H7 (cell line): ENCODE measurements around the gene RBM8A. TPM values are rescaled to one million over a fixed set of nuclear protein-coding genes. Genes with fewer than 3 reads are reported as not detected.

Experiments
- DNase-seq: peaks from one replicate; pipeline ENCODE4 v3.0.0; 2012
- H3K27me3 ChIP-seq: 2 replicates; pipeline ENCODE4 v1.6.0; 2011; ENCODE audit warnings: mild to moderate bottlenecking, low read length; ENCODE audit not compliant: control insufficient read depth, insufficient read depth
- H3K36me3 ChIP-seq: replicated peaks from 2 replicates; pipeline ENCODE4 v1.5.1; 2011; ENCODE audit warnings: low read length; ENCODE audit not compliant: control insufficient read depth, insufficient read depth
- H3K4me3 ChIP-seq: 2 replicates; pipeline ENCODE4 v1.5.1; 2011; ENCODE audit warnings: low read depth, mild to moderate bottlenecking, control low read depth, low read length, moderate library complexity; ENCODE audit not compliant: insufficient read depth
- total RNA-seq: library from RNA; depleted of rRNA; stranded (reverse); fragments of >200 nt; shearing (Covaris generic); gene quantifications from 2 replicates; pipeline ENCODE4 v1.2.3, GENCODE V29; 2014

The RBM8A gene
- total RNA-seq, 1 experiment from 2014 or later = 214 TPM

DNA sequence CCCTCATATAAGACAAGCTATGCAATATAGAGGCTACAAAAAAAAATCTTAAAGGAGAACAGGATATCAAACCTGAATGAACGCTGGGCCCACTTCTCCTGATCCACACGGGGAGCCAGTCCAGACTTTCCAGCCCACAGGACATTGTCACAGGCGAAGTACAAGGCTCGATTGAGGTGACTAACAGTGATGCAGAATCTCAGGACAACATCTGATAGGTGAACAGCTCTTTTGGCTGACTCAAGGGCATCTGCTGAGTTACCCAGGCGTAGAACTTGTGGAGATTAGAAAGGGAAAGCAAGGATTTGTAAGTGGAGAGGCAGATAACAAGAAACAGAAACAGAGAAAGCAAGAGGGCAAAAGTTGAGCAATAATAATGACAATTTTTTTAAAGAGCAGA, 10.5 kb downstream of the RBM8A start:
- no peak overlapping the region for H3K4me3 ChIP-seq
- DNase-seq = no peak
- peaks cover 3% of the 10 kb centered on the region; the same call in 1 of the 2 replicates for H3K27me3 ChIP-seq
- peaks cover 1% of the 10 kb centered on the region; the same call in 1 of the 2 replicates for H3K36me3 ChIP-seq

DNA sequence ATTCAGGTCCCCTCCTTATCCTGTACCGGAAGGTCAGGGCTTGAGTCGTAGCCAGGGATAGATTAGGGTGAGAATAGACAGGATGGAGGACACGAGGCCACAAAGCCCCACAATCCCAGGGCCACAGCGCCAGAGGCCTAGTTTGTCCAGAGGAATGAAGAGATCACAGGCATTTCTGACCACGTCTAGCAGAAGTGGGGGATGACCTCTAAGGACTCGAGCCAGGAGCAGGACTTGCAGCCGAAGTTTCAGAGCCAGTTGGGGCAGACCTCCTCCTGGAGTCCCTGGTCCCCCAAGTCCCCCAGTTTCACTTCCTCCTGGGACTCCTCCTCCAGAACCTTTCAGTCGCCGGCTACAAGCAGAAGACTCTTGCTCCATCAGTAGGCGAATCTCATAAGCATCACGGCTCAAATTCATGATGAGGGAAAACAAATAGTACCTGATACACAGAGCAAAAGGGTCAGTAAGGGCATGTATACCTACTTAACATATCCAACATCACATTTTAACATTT, 15.1 kb downstream of the RBM8A start:
- H3K4me3 ChIP-seq = no peak overlapping the region
- H3K27me3 ChIP-seq = no peaks in the 10 kb centered on the region

DNA sequence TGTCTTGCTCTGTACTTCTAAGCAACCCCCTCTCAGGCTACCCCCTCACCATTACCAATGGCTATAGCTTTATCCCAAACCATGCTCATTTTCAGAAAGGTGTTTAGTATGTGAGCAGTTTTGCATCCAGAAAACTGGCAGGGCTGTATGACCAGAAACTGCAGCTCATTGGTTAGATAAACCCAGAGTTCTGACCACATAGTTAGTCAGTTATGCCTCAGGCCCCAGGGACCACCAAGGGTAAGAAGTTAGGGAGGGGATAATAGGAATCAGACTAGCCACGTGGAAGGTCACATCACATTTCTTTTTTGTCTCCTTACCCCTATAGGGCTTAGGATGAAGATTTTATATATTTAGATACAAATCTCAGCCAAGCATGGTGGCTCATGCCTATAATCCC, 18.6 kb downstream of the RBM8A start:
- no peak overlapping the region for H3K4me3 ChIP-seq
- no peaks in the 10 kb centered on the region for H3K27me3 ChIP-seq
- H3K36me3 ChIP-seq = peaks cover 3% of the 10 kb centered on the region; the same call in 1 of the 2 replicates
- DNase-seq = no peak

More for the DNA sequence above, 15.1 kb downstream of the RBM8A start:
- H3K36me3 ChIP-seq = peaks cover 3% of the 10 kb centered on the region; the same call in 1 of the 2 replicates
- no peak for DNase-seq

DNA sequence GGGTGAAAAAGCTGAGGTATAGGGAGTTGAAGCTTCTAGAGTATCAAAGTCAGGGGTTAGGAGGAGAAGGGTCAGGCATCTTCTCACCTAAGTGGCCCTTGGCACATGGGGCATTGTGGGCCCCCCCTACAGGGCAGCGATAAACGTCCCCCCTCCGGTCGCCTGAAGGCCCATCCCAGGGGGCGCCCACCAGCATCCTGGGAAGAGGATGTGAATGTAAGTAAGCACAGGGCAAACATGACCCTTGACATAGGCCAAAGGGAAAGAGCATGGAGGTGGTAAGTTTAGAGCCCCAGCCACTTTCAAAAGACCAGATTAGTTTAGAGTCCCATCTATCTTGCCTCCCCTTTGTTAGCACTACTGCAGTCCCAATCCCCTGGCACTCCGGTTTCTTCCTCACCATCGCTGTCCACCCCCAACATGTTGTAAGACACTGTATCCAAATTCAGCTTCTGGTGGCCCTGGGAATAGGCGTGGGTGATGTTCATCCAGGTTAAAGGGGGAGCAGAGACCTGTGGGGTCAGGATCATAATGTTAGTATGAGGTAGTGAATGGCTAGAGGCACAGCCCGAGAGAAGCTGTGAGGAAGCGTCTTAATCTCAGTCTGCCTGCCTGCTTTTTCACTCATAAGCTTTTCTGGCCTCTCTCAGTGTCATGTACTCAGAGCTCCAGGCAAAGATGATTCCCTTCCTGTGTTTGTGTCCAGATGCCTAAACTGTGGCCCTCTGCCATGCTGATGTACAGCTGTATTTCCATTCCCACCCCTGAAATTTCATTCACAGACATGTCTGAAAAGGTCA, 20.1 kb downstream of the RBM8A start:
- H3K4me3 ChIP-seq = no peak overlapping the region
- peak; percentile 48 for DNase-seq
- peaks cover 3% of the 10 kb centered on the region; the same call in 1 of the 2 replicates for H3K36me3 ChIP-seq
- no peaks in the 10 kb centered on the region for H3K27me3 ChIP-seq

DNA sequence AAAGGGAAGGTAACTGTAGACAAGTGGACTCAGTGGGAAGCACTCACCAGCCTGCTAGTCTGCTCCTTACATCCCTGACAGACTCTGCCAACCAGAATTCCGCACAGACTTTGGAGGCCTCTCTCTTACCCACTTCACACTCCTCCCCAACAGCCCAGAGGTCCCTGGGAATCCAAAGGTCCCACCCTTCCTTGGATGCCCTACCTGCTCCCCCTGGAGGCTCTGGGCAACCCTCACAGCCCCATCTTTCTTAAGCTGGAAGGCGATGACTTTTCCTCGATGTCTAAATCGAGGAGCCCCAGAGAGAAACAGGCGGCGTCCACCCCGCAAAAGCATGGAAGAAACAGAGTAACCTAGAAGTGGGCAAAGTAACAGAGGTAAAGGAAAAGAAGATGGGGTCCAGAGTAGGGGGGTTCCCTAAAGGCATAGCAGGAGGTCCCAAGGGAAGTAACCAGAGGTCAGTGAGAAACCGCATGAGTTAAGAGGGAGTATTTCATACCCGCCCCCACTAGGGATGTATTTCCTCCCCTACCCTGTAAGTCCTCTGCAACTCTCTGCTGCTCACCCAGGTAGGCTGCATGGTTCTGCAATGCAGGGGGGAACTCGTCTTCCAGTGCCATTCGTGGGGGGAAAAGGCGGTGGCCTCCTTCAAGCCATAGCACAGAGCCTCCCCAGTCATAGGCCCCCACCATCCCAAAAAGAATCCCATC, 25.8 kb downstream of the RBM8A start:
- H3K4me3 ChIP-seq = no peak overlapping the region
- H3K36me3 ChIP-seq = no peaks in the 10 kb centered on the region
- peak; percentile 55 for DNase-seq
- no peaks in the 10 kb centered on the region; the same call in 1 of the 2 replicates for H3K27me3 ChIP-seq

DNA sequence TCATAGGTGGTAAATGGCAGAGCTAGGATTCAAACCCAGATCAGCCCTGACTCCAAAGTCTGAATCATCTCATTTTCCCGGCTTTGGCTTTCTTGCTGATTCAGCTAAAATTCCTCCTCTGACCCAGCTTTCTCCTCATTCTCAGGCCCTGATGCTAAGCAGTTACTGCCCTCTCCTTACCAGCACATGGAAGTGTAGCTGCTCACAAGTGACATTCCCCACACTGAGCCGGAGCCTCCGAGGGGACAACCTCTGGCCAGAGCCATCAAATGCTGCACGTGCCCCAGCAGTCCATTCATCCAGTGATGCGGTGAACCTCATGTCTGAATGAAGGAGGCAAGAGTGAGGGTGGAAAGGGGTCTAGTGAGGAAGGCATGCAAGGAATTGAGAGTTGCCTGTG, 28.5 kb downstream of the RBM8A start:
- no peaks in the 10 kb centered on the region; the same call in 1 of the 2 replicates for H3K27me3 ChIP-seq
- H3K4me3 ChIP-seq = no peak overlapping the region
- no peak for DNase-seq
- no peaks in the 10 kb centered on the region for H3K36me3 ChIP-seq

DNA sequence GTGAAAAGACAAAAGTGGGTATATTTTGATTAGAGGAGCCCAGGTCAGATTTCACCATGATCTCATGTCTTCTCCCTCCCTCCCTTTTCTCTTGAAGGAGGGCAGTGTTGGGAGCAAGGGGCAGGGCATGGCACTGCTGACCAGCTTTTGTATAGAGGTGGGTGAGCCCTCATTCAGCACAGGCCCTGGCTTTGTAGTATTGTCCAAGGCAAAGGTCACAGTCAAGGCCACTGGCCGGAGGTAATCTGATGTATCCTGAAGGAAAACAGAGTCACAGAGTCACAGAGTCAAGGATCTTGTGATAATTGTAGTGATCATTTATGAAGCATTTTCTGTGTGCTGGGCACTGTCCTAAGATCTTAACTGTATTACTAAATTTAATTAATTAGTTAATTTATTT, 29.3 kb downstream of the RBM8A start:
- H3K27me3 ChIP-seq = no peaks in the 10 kb centered on the region; the same call in 1 of the 2 replicates
- no peak overlapping the region for H3K4me3 ChIP-seq
- no peak for DNase-seq
- H3K36me3 ChIP-seq = no peaks in the 10 kb centered on the region

DNA sequence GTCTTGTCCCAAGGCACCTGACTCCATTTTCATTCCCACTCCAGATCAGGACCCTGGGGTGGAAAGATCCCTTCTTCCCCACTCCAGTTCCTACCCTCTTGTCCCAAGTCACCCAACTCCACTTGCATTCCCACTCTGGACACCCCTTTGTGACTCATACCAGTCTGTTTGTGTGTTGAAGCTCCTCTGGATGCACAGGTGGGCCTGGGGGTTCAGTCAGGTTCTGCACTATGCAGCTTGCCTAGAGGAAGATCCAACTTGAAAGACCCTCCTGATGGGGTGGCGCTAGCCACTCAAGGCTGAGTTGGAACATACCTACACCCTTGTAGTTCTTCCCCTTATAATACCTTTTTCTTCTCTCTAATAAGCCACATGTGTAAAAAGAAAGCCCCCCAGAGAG, 31.8 kb downstream of the RBM8A start:
- no peaks in the 10 kb centered on the region; the same call in 1 of the 2 replicates for H3K27me3 ChIP-seq
- no peak for DNase-seq
- H3K4me3 ChIP-seq = no peak overlapping the region
- no peaks in the 10 kb centered on the region for H3K36me3 ChIP-seq

DNA sequence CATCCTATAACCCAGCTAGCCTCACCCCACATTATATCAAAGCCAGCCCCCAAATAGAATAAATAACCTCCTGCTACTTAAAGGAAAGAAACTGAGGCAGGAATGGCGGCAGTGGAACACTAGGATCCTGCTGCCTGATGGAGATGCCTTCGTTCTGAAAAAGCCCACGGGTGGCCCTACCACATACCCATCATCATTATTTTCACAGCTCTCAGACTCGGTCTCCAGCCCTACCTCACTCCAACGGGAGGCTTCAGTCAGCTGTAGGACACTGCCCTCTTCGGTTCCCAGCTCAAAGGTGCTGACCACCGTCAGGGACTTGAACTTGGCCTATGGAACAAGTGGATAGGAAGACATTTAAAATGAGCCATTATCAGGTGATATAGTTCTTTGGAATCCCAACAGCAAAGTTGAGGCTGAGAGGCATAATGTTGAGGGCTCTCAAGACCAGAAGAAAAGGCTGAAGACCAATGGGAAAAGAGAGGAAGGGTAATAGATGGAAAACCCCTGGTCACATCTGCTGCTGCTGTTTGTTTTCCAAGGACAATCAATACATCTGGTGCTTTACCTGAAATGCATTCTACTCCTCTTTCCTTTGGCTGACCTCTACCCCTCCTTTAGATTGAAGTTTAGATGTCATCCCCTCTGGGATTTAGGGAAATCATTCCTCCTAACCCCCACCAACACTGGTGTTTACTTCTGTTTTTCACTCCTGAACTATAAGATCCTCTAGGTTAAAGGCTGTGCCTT, 33.8 kb downstream of the RBM8A start:
- H3K27me3 ChIP-seq = no peaks in the 10 kb centered on the region; the same call in 1 of the 2 replicates
- no peaks in the 10 kb centered on the region for H3K36me3 ChIP-seq
- DNase-seq = no peak
- no peak overlapping the region for H3K4me3 ChIP-seq

DNA sequence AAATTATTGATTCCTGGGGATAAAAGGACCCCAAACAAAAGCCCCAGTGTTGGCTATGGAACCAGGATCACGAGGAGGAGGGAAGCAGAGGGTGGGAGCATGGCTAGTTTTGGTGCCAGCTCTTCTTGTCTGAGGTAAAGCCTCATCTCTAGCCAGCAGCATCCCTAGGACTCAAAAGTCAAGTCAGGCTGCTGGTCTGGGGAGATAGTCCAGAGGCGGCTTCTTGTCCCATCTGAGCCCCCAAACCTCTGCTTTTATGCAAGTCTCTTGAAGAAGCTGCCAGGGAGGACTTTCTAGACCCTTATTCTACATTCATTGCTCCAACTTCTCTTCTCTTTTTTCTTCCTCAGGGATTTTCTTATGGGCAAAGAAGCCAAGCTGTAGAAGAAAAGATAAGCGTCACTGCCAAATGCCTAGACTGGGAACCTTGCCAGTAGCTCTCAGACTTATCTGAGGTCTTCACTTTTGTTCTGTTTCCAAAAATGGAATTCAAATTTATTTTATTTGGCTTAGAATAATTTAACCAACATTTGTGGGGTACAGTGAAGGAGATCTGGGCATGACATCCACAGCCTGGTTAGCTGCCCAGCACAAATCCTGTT, 34.7 kb downstream of the RBM8A start:
- Histone ChIP-seq H3K36me3 (no peaks in the 10 kb centered on the region), H3K27me3 (no peaks in the 10 kb centered on the region; the same call in 1 of the 2 replicates), H3K4me3 (no peak overlapping the region)
- no peak for DNase-seq

DNA sequence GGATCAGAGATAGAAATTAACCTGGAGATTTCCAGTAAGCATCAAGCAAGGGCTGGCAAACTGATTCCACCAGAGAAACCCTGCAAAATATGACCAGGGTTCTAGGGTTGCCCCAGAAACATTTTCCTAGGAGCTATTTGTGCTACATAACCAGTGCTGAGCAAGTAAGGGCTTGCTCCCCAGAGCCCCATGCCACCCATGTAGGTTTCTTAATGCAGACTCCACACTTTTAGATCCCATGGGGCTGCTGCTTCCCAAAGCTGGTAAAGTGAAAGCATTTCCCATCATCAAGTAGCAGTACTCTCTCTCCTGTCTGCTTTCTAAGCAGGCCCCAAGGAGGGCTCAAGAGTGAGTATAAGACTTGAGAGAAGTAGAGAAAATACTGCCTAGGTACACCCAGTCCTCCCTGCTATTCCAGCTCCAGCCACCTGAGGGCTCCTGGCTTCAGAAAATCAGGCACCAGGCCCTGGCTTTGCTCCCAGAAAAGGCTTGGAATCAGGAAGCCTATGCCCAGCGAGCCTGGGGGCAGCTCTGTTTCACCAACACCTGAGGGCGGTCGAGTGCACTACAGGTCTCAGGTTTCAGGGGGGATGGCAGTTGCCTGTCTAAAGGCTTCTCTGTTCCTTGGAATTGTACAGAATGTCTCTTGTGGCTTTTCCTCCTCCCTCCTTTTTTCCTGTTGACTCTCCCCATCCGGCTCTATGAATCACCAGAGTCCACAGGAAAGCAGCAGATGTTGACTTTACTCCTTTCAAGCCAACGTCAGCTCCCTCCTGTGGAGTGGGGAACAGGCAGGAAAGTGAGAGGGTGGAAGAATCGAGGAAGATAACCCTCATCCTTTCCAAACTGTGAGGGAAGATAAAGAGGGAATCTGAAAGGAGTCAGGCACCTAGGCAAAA, 35.4 kb downstream of the RBM8A start:
- H3K4me3 ChIP-seq = no peak overlapping the region

DNA sequence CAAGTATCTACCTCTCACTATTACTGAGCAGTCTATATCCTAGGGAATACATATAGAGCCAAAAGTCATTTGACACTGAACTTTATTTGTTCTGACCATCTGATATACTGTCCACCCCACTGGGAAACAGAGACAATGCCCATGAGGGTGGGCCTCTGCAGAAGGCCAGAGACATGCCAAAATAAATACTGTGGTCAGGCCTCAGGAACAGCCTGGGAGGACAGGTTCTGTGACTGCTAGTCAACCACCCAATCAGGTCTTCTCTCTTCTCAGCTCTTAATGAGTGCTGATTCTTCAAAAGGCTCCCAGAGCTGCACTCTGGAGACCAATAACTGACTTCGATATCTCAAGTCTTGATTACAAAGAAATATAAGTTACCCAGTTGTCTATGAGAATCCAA, 36.1 kb downstream of the RBM8A start:
- DNase-seq = no peak
- Histone ChIP-seq H3K27me3 (peaks cover 2% of the 10 kb centered on the region; the same call in 1 of the 2 replicates), H3K36me3 (no peaks in the 10 kb centered on the region), H3K4me3 (no peak overlapping the region)

More for the DNA sequence above, 35.4 kb downstream of the RBM8A start:
- peak; percentile 87 for DNase-seq
- Histone ChIP-seq H3K36me3 (no peaks in the 10 kb centered on the region), H3K27me3 (no peaks in the 10 kb centered on the region)

DNA sequence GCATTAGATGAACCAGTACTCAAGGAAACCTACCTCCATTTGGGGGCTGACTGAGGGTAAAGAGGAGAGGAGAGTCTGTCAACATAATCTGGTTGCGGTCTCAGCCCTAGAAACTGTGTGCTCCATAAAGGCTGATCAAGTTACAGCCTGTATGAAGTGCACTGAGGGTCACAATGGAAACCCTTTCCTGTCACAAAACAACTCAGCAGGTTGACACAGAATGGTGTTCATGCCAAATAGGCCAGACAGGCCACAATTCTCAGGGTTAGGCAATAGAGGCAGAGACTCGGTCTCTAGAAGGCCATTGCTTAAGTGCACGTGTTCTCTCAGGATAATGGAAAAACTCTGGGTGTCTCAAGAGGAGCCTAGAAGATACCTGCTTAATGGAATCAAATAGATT, 37.6 kb downstream of the RBM8A start:
- Histone ChIP-seq H3K4me3 (no peak overlapping the region), H3K36me3 (no peaks in the 10 kb centered on the region), H3K27me3 (peaks cover 11% of the 10 kb centered on the region)
- no peak for DNase-seq
